B cell (primary cell): Measurements from ENCODE around the gene TMEM97. TPM values are rescaled to one million over a fixed set of nuclear protein-coding genes. Genes with fewer than 3 reads are reported as not detected.

ENCODE experiments used
- ATAC-seq: fragments of 200-7000 bp; cut with Tn5 transposase; one replicate; pipeline ENCODE4 v1.10.0; 2021; ENCODE audit warnings: low read depth, mild to moderate bottlenecking, moderate number of reproducible peaks, moderate library complexity
- CTCF ChIA-PET: fragments of 350-600 bp; sonication (Branson Sonifier 250); formaldehyde crosslinking; loops from one replicate; lab custom pipeline; 2021; ENCODE audit warnings: antibody characterized with exemption, inconsistent platforms; lab: Charles Lee
- POLR2A ChIA-PET: fragments of 350-600 bp; sonication (Branson Sonifier 250); formaldehyde crosslinking; loops from one replicate; lab custom pipeline; 2021; ENCODE audit warnings: antibody characterized with exemption; lab: Charles Lee
- DNase-seq: peaks from one replicate; pipeline ENCODE4 v3.0.0; 2013
- H2AFZ ChIP-seq: 2 replicates; pipeline ENCODE4 v1.6.1; 2012; ENCODE audit warnings: mild to moderate bottlenecking, low read depth, low read length; ENCODE audit not compliant: insufficient read depth, poor library complexity, severe bottlenecking
- H3K27ac ChIP-seq, 2 donors: 1 replicate in 1 of 2; 2 replicates in 1 of 2; pipeline ENCODE4 v1.5.1; 2012 to 2013; ENCODE audit warnings: low read length in 2 of 2, mild to moderate bottlenecking in 2 of 2, moderate library complexity in 1 of 2
- H3K27me3 ChIP-seq, 4 experiments: fragments of 200-600 bp in 1 of 4; sonication (generic) in 1 of 4; replicated peaks in 1 of 4; 1 replicate in 2 of 4; 2 replicates in 2 of 4; pipeline versions ENCODE4 v1.6.1 to v1.7.0; 2013 to 2016; ENCODE audit warnings: low read length in 3 of 4, mild to moderate bottlenecking in 2 of 4, mixed read lengths in 1 of 4, moderate library complexity in 1 of 4; ENCODE audit not compliant: insufficient read depth in 4 of 4, control insufficient read depth in 3 of 4; ENCODE audit errors: control extremely low read depth in 1 of 4
- H3K36me3 ChIP-seq, 2 experiments: replicated peaks in 1 of 2; 1 replicate in 1 of 2; 2 replicates in 1 of 2; pipeline versions ENCODE4 v1.6.1 to v1.7.1; 2013; ENCODE audit warnings: low read length in 1 of 2; ENCODE audit not compliant: insufficient read depth in 2 of 2, control insufficient read depth in 1 of 2; ENCODE audit errors: control extremely low read depth in 1 of 2, extremely low read depth in 1 of 2
- H3K4me1 ChIP-seq, 2 donors: fragments of 200-600 bp in 1 of 2; sonication (generic) in 1 of 2; 1 replicate in 1 of 2; 2 replicates in 1 of 2; pipeline versions ENCODE4 v1.5.1 to v1.6.1; 2013 to 2017; ENCODE audit warnings: low read length in 2 of 2; ENCODE audit not compliant: control insufficient read depth in 2 of 2, insufficient read depth in 2 of 2
- H3K4me2 ChIP-seq: replicated peaks from 2 replicates; pipeline ENCODE3; 2012; ENCODE audit warnings: mild to moderate bottlenecking, low read depth, low read length; ENCODE audit not compliant: poor library complexity, severe bottlenecking
- H3K4me3 ChIP-seq, 5 experiments: fragments of 200-600 bp in 1 of 5; sonication (generic) in 1 of 5; 1 replicate in 3 of 5; 2 replicates in 2 of 5; pipeline versions ENCODE4 v1.5.1 to v1.7.0; 2011 to 2016; ENCODE audit warnings: low read length in 4 of 5, mild to moderate bottlenecking in 4 of 5, low read depth in 2 of 5, control low read depth in 1 of 5, moderate library complexity in 1 of 5; ENCODE audit not compliant: insufficient read depth in 1 of 5; ENCODE audit errors: control extremely low read depth in 1 of 5, extremely low read depth in 1 of 5
- H3K79me2 ChIP-seq: fragments of 200-600 bp; sonication (generic); one replicate; pipeline ENCODE4 v1.6.0; 2016; ENCODE audit warnings: low read length; ENCODE audit not compliant: control insufficient read depth, insufficient read depth
- H3K9ac ChIP-seq: fragments of 200-600 bp; sonication (generic); 2 replicates; pipeline ENCODE4 v1.6.1; 2017; ENCODE audit warnings: mild to moderate bottlenecking, low read length, moderate library complexity
- H3K9me3 ChIP-seq, 3 donors: one replicate each; pipeline versions ENCODE4 v1.6.1 to v1.7.1; 2013; ENCODE audit warnings: low read length in 2 of 3; ENCODE audit not compliant: control insufficient read depth in 2 of 3, insufficient read depth in 1 of 3; ENCODE audit errors: control extremely low read depth in 1 of 3
- H4K20me1 ChIP-seq: 2 replicates; pipeline ENCODE4 v1.6.0; 2012; ENCODE audit warnings: mild to moderate bottlenecking, low read length; ENCODE audit not compliant: insufficient read depth, control insufficient read depth, poor library complexity, severe bottlenecking
- H3K27ac Mint-ChIP-seq: one replicate; pipeline ENCODE4 v1.8.0; 2021; ENCODE audit warnings: mixed read lengths
- H3K27me3 Mint-ChIP-seq: one replicate; pipeline ENCODE4 v1.8.0; 2021; ENCODE audit warnings: mixed read lengths
- H3K4me1 Mint-ChIP-seq: one replicate; pipeline ENCODE4 v1.8.0; 2021; ENCODE audit warnings: mixed read lengths
- H3K4me3 Mint-ChIP-seq: one replicate; pipeline ENCODE4 v1.8.0; 2021; ENCODE audit warnings: mixed read lengths
- H3K9me3 Mint-ChIP-seq: one replicate; pipeline ENCODE4 v1.8.0; 2022; ENCODE audit warnings: mixed read lengths; ENCODE audit not compliant: insufficient read depth
- CTCF ChIP-seq: fragments of 200-600 bp; IDR thresholded peaks from one replicate; pipeline ENCODE4 v1.8.0; 2022; ENCODE audit warnings: antibody characterized with exemption, mild to moderate bottlenecking
- EZH2 ChIP-seq: IDR thresholded peaks from 2 replicates; pipeline ENCODE4 v1.6.1; 2012; ENCODE audit warnings: borderline replicate concordance, low read depth, mild to moderate bottlenecking, moderate library complexity, low read length; ENCODE audit not compliant: insufficient read depth, poor library complexity, severe bottlenecking
- WGBS: methylation state at CpG from one replicate; pipeline ENCODE4 v1.1.5; 2013; ENCODE audit warnings: missing lambda C conversion rate; ENCODE audit not compliant: insufficient coverage; 5-methylcytosine and 5-hydroxymethylcytosine counted together
- intact Hi-C: fragments of 100-400 bp; cut with micrococcal nuclease; formaldehyde crosslinking; loops from one replicate; pipeline ENCODE4 v1.10.0; 2022
- polyA plus RNA-seq: library from polyadenylated mRNA; depleted of rRNA; stranded (reverse); fragments of >200 nt; gene quantifications from 2 replicates; pipeline ENCODE4 v1.2.3, GENCODE V29; 2012
- total RNA-seq, 2 donors: library from RNA; stranded (reverse); fragments of 120-200 nt in 1 of 2; gene quantifications; 1 replicate in 1 of 2; 2 replicates in 1 of 2; pipeline versions ENCODE4 v1.2.3 to v1.2.4, GENCODE V29; 2013 to 2022

TMEM97 gene
- total and polyA plus RNA-seq, 2 donors (not counting 1 experiment from before 2014, with no cell fraction given), result 1.6 to 6.4 TPM

GRCh38 chr17:28369684-28370034, 50.7 kb downstream of the TMEM97 start:
- no peak overlapping the region for H2AFZ ChIP-seq
- H3K9me3 ChIP-seq, result no peaks in the 10 kb centered on the region
- ATAC-seq (no peak), DNase-seq (peak; percentile 23)
- CTCF ChIA-PET, result interaction anchor here (1.0 to 3.8 kb wide), 2 partner anchors 11 to 41 kb away, joined by 3 to 19 read pairs; partner anchors contain the start of gene POLDIP2
- H3K79me2 ChIP-seq, result peaks cover 3% of the 10 kb centered on the region
- no peak overlapping the region for H3K4me3 ChIP-seq
- H3K27ac Mint-ChIP-seq, result peak overlapping the region; percentile 96
- H3K4me1 Mint-ChIP-seq, result peaks cover 22% of the 10 kb centered on the region
- H3K9me3 Mint-ChIP-seq, result no peaks in the 10 kb centered on the region
- 96% methylated on average over 10 of the region's 10 CpGs for WGBS
- H3K4me3 Mint-ChIP-seq, result no peak overlapping the region
- no peaks in the 10 kb centered on the region for H3K27me3 ChIP-seq
- peaks cover 22% of the 10 kb centered on the region for H4K20me1 ChIP-seq
- TF ChIP-seq CTCF (no peak), EZH2 (no peak)
- H3K4me1 ChIP-seq, result peaks cover 14 to 23% of the 10 kb centered on the region in 2 donors
- POLR2A ChIA-PET, result interaction anchor here (1.0 kb wide), 1 partner anchor 12 kb away, joined by 6 read pairs; the partner anchor contains the start of gene POLDIP2
- H3K27ac ChIP-seq, result no peak overlapping the region
- H3K27me3 Mint-ChIP-seq, result no peaks in the 10 kb centered on the region
- intact Hi-C loops, result loop anchor here (2.0 to 5.0 kb wide), 2 partner anchors 15 to 38 kb away; partner anchors contain the start of gene SLC46A1
- H3K36me3 ChIP-seq, result peaks cover 0 to 7% of the 10 kb centered on the region in 2 experiments
- H3K4me2 ChIP-seq, result no peak overlapping the region
- no peak overlapping the region for H3K9ac ChIP-seq

GRCh38 chr17:28370035-28370743, 51.2 kb downstream of the TMEM97 start, which contains the start of gene VTN:
TSS of gene VTN (minus strand) at chr17:28370307. CDS start at chr17:28370203, 104 bp downstream.
- ATAC-seq, result no peak
- Mint-ChIP-seq H3K4me1 (peaks cover 22% of the 10 kb centered on the region), H3K27ac (peak within 1 kb of the TSS; percentile 96), H3K4me3 (peak within 1 kb of the TSS; percentile 99), H3K9me3 (no peaks in the 10 kb centered on the region), H3K27me3 (no peaks in the 10 kb centered on the region)
- H3K9ac ChIP-seq, result peak within 1 kb of the TSS; percentile 71
- peak within 1 kb of the TSS; percentile 53 to 71 for H3K27ac ChIP-seq
- H3K79me2 ChIP-seq, result peaks cover 8% of the 10 kb centered on the region
- 62% methylated on average over 7 of the region's 8 CpGs for WGBS
- peaks cover 14 to 23% of the 10 kb centered on the region in 2 donors for H3K4me1 ChIP-seq
- ChIA-PET CTCF (interaction anchor here (1.0 to 3.8 kb wide), 3 partner anchors 12 to 46 kb away, joined by 3 to 19 read pairs (median 3); partner anchors contain the start of gene POLDIP2), POLR2A (interaction anchor here (1.0 kb wide), 1 partner anchor 13 kb away, joined by 6 read pairs; the partner anchor contains the start of gene POLDIP2)
- DNase-seq, result peak; percentile 26
- H4K20me1 ChIP-seq, result peaks cover 22% of the 10 kb centered on the region
- peak within 1 kb of the TSS; percentile 88 for H2AFZ ChIP-seq
- TF ChIP-seq CTCF (no peak), EZH2 (no peak)
- no peaks in the 10 kb centered on the region for H3K9me3 ChIP-seq
- intact Hi-C loops, result loop anchor here (2.0 to 5.0 kb wide), 2 partner anchors 15 to 37 kb away; partner anchors contain the start of gene SLC46A1
- H3K4me2 ChIP-seq, result peak within 1 kb of the TSS; percentile 92
- H3K27me3 ChIP-seq, result no peaks in the 10 kb centered on the region
- H3K4me3 ChIP-seq, result peak within 1 kb of the TSS in 4 of 5 experiments; percentile 73 to 81 (median 76)
- peaks cover 0 to 3% of the 10 kb centered on the region in 2 experiments for H3K36me3 ChIP-seq
